Liver (tissue), 9 donors: ENCODE data around the gene MYO5A. TPM values are rescaled to one million over a fixed set of nuclear protein-coding genes. Genes with fewer than 3 reads are reported as not detected.

Experiments used
- DNase-seq: peaks from one replicate; pipeline ENCODE4 v3.0.0-alpha.2; 2017; ENCODE audit warnings: low spot score
- H3K27ac ChIP-seq, 2 donors: one replicate each; pipeline ENCODE4 v1.7.0; 2013; ENCODE audit warnings: inconsistent platforms in 2 of 2, low read length in 2 of 2, control low read depth in 1 of 2, low read depth in 1 of 2, mild to moderate bottlenecking in 1 of 2
- H3K27me3 ChIP-seq, 4 donors: one replicate each; pipeline versions ENCODE4 v1.6.1 to v1.7.0; 2013; ENCODE audit warnings: low read length in 3 of 4, inconsistent platforms in 1 of 4, mild to moderate bottlenecking in 1 of 4, moderate library complexity in 1 of 4; ENCODE audit not compliant: control insufficient read depth in 4 of 4, insufficient read depth in 4 of 4
- H3K36me3 ChIP-seq, 4 donors: one replicate each; pipeline versions ENCODE4 v1.6.1 to v1.7.0; 2013; ENCODE audit warnings: low read length in 3 of 4, mild to moderate bottlenecking in 3 of 4, low read depth in 1 of 4, moderate library complexity in 1 of 4; ENCODE audit not compliant: control insufficient read depth in 4 of 4, insufficient read depth in 3 of 4
- H3K4me1 ChIP-seq, 4 donors: one replicate each; pipeline versions ENCODE4 v1.6.1 to v1.7.0; 2013; ENCODE audit warnings: low read length in 3 of 4, mild to moderate bottlenecking in 3 of 4, moderate library complexity in 1 of 4; ENCODE audit not compliant: control insufficient read depth in 4 of 4, insufficient read depth in 4 of 4
- H3K4me3 ChIP-seq, 3 donors: one replicate each; pipeline versions ENCODE4 v1.6.1 to v1.7.0; 2013; ENCODE audit warnings: low read length in 3 of 3, control low read depth in 1 of 3, low read depth in 1 of 3, mild to moderate bottlenecking in 1 of 3
- H3K9ac ChIP-seq, 2 donors: one replicate each; pipeline ENCODE4 v1.7.0; 2013; ENCODE audit warnings: low read length in 2 of 2, mild to moderate bottlenecking in 2 of 2, moderate library complexity in 2 of 2, control low read depth in 1 of 2, low read depth in 1 of 2
- H3K9me3 ChIP-seq, 4 donors: one replicate each; pipeline versions ENCODE4 v1.6.1 to v1.7.0; 2013; ENCODE audit warnings: low read length in 3 of 4; ENCODE audit not compliant: control insufficient read depth in 4 of 4
- ATF3 ChIP-seq: IDR thresholded peaks from 2 replicates; pipeline ENCODE4 v1.6.1; 2016; ENCODE audit warnings: antibody characterized with exemption
- CTCF ChIP-seq: fragments of 150-350 bp; IDR thresholded peaks from 2 replicates; pipeline ENCODE4 v1.5.1; 2017; ENCODE audit warnings: improper control_type of control experiment, low read depth, low read length; ENCODE audit not compliant: missing input control
- EGR1 ChIP-seq, 2 donors: IDR thresholded peaks; 2 replicates each; pipeline ENCODE4 v1.6.1; 2016 to 2018; ENCODE audit warnings: antibody characterized with exemption in 2 of 2, low read depth in 2 of 2
- FOXA1 ChIP-seq: IDR thresholded peaks from 2 replicates; pipeline ENCODE4 v1.6.1; 2016; ENCODE audit warnings: antibody characterized with exemption
- FOXA2 ChIP-seq: IDR thresholded peaks from 2 replicates; pipeline ENCODE4 v1.6.1; 2016; ENCODE audit warnings: antibody characterized with exemption
- GABPA ChIP-seq, 2 donors: IDR thresholded peaks in 1 of 2; conservative IDR thresholded peaks in 1 of 2; 2 replicates each; pipeline ENCODE4 v1.6.1; 2016; ENCODE audit warnings: antibody characterized with exemption in 2 of 2, mild to moderate bottlenecking in 1 of 2, moderate library complexity in 1 of 2
- HNF4A ChIP-seq, 2 donors: conservative IDR thresholded peaks; 2 replicates each; pipeline ENCODE4 v1.6.1; 2016; ENCODE audit warnings: antibody characterized with exemption in 2 of 2, mild to moderate bottlenecking in 2 of 2
- HNF4G ChIP-seq: IDR thresholded peaks from 2 replicates; pipeline ENCODE4 v1.6.1; 2016; ENCODE audit warnings: antibody characterized with exemption
- JUND ChIP-seq, 2 donors: IDR thresholded peaks; 2 replicates each; pipeline ENCODE4 v1.6.1; 2016; ENCODE audit warnings: antibody characterized with exemption in 2 of 2
- MAX ChIP-seq: IDR thresholded peaks from 2 replicates; pipeline ENCODE4 v1.6.1; 2016; ENCODE audit warnings: antibody characterized with exemption
- NR2F2 ChIP-seq: IDR thresholded peaks from 2 replicates; pipeline ENCODE4 v1.6.1; 2016; ENCODE audit warnings: antibody characterized with exemption
- RAD21 ChIP-seq, 2 donors: IDR thresholded peaks; 2 replicates each; pipeline ENCODE4 v1.6.1; 2016; ENCODE audit warnings: antibody characterized with exemption in 2 of 2, mild to moderate bottlenecking in 2 of 2
- REST ChIP-seq: IDR thresholded peaks from 2 replicates; pipeline ENCODE4 v1.6.1; 2016; ENCODE audit warnings: antibody characterized with exemption, mild to moderate bottlenecking
- RXRA ChIP-seq, 2 donors: IDR thresholded peaks; 2 replicates each; pipeline ENCODE4 v1.6.1; 2017 to 2018; ENCODE audit warnings: antibody characterized with exemption in 2 of 2, mild to moderate bottlenecking in 1 of 2
- SP1 ChIP-seq: IDR thresholded peaks from 2 replicates; pipeline ENCODE4 v1.6.1; 2018; ENCODE audit warnings: antibody characterized with exemption, mild to moderate bottlenecking
- TAF1 ChIP-seq: conservative IDR thresholded peaks from 2 replicates; pipeline ENCODE4 v1.6.1; 2016; ENCODE audit warnings: antibody characterized with exemption, mild to moderate bottlenecking
- YY1 ChIP-seq: IDR thresholded peaks from 2 replicates; pipeline ENCODE4 v1.6.1; 2016; ENCODE audit warnings: antibody characterized with exemption, mild to moderate bottlenecking
- ZBTB33 ChIP-seq: IDR thresholded peaks from 2 replicates; pipeline ENCODE4 v1.6.1; 2016; ENCODE audit warnings: antibody characterized with exemption
- WGBS: extraction: QIAGEN DNeasy Blood & Tissue Kit; methylation state at CpG from one replicate; pipeline ENCODE4 v1.1.7; 2013; 5-methylcytosine and 5-hydroxymethylcytosine counted together
- polyA plus RNA-seq, 2 donors: library from polyadenylated mRNA; stranded (reverse) in 1 of 2; unstranded in 1 of 2; fragments of 200-250 nt in 1 of 2; fragments of >200 nt in 1 of 2; fragmentation: Nextera tagmentation in 1 of 2; extraction: Ambion mirVana in 1 of 2; gene quantifications; one replicate each; pipeline versions ENCODE4 v1.2.1 to v1.2.3, GENCODE V29; 2013 to 2015
- total RNA-seq, 2 donors: library from RNA; depleted of rRNA; stranded (reverse); fragments of >200 nt; gene quantifications; one replicate each; pipeline ENCODE4 v1.2.3, GENCODE V29; 2014
- donor health status: healthy.
- donor health status: healthy.
- donor health status: healthy.
- donor health status: healthy.
- donor health status: healthy.

The MYO5A gene
- total and polyA plus RNA-seq, 4 donors = 1.0 to 7.1 (median 3.0) TPM

GRCh38 chr15:52556524-52557273, 28.0 kb upstream of the MYO5A start:
- no peak for DNase-seq
- H3K4me1 ChIP-seq = peaks cover under 1 to 11% (median 7%) of the 10 kb centered on the region in 4 donors
- 82% methylated on average over 3 of the region's 3 CpGs for WGBS
- TF ChIP-seq NR2F2 (no peak), FOXA2 (no peak), FOXA1 (no peak), ATF3 (no peak), YY1 (no peak), ZBTB33 (no peak), EGR1 (IDR thresholded peaks at IDR 0.05; ENCODE audit: low read depth in 2 of 2) (no peak), REST (no peak), RXRA (IDR thresholded peaks at IDR 0.05) (no peak), JUND (IDR thresholded peaks at IDR 0.05) (no peak), HNF4A (conservative IDR thresholded peaks at IDR 0.05) (no peak), HNF4G (no peak), SP1 (no peak), TAF1 (no peak), RAD21 (IDR thresholded peaks at IDR 0.05) (no peak), CTCF (no peak), MAX (no peak), GABPA (IDR thresholded peaks at IDR 0.05 in 1 of 2, conservative IDR thresholded peaks at IDR 0.05 in 1 of 2) (no peak)
- peaks cover 0 to 24% (median 7%) of the 10 kb centered on the region in 4 donors for H3K36me3 ChIP-seq
- no peaks in the 10 kb centered on the region for H3K27me3 ChIP-seq
- no peak overlapping the region for H3K9ac ChIP-seq
- H3K9me3 ChIP-seq = no peaks in the 10 kb centered on the region
- H3K27ac ChIP-seq = no peak overlapping the region
- no peak overlapping the region for H3K4me3 ChIP-seq
